GM21381 (cell line): ENCODE measurements around the gene PRG3.
"Not testable (repeated sequence)": the region's sequence is repeated elsewhere in the genome, so short reads cannot be mapped to it uniquely, and the experiment has no call there.

Experiments
- ATAC-seq: cut with Tn5 transposase; IDR thresholded peaks from one replicate; pipeline ENCODE4 v1.9.1; 2021; ENCODE audit warnings: mild to moderate bottlenecking, moderate library complexity; ENCODE audit not compliant: unreplicated experiment

PRG3 gene

GRCh38 chr11:57361420-57361819 lies 19.5 kb downstream of the PRG3 start:
- ATAC-seq, result not testable (repeated sequence)

- ATAC-seq, result no peak
Observed at GRCh38 chr11:57360991-57361390, 20.0 kb downstream of the PRG3 start.

GRCh38 chr11:57359896-57360690 lies 20.9 kb downstream of the PRG3 start:
- ATAC-seq, result no peak

GRCh38 chr11:57359396-57359795 lies 21.6 kb downstream of the PRG3 start:
- no peak for ATAC-seq

GRCh38 chr11:57358991-57359390 lies 22.0 kb downstream of the PRG3 start:
- no peak for ATAC-seq

- no peak for ATAC-seq
Observed at GRCh38 chr11:57358543-57358961, 22.4 kb downstream of the PRG3 start.

- ATAC-seq, result no peak
Observed at GRCh38 chr11:57357856-57358255, 23.1 kb downstream of the PRG3 start.

- ATAC-seq, result no peak
Observed at GRCh38 chr11:57357310-57357709, 23.6 kb downstream of the PRG3 start.

- ATAC-seq, result no peak
Observed at GRCh38 chr11:57356268-57356667, 24.7 kb downstream of the PRG3 start.

- no peak for ATAC-seq
Observed at GRCh38 chr11:57354699-57355098, 26.3 kb downstream of the PRG3 start.

- ATAC-seq, result no peak
Observed at GRCh38 chr11:57353852-57354251, 27.1 kb downstream of the PRG3 start.

- no peak for ATAC-seq
Observed at GRCh38 chr11:57353446-57353845, 27.5 kb downstream of the PRG3 start.

GRCh38 chr11:57353036-57353435 lies 27.9 kb downstream of the PRG3 start:
- no peak for ATAC-seq

GRCh38 chr11:57349491-57350274 lies 31.3 kb downstream of the PRG3 start:
- no peak for ATAC-seq

GRCh38 chr11:57348636-57349313 lies 32.2 kb downstream of the PRG3 start:
- no peak for ATAC-seq

GRCh38 chr11:57348052-57348451 lies 32.9 kb downstream of the PRG3 start:
- no peak for ATAC-seq

- ATAC-seq, result no peak
Observed at GRCh38 chr11:57347336-57347735, 33.6 kb downstream of the PRG3 start.

GRCh38 chr11:57345555-57346211 lies 35.3 kb downstream of the PRG3 start:
- peak; percentile 61 for ATAC-seq

- no peak for ATAC-seq
Observed at GRCh38 chr11:57344826-57345225, 36.1 kb downstream of the PRG3 start.

GRCh38 chr11:57343825-57344224 lies 37.1 kb downstream of the PRG3 start:
- ATAC-seq, result no peak

GRCh38 chr11:57342702-57343101 lies 38.2 kb downstream of the PRG3 start:
- no peak for ATAC-seq
